SU-DHL-6 (cell line): ENCODE data around the gene ZMIZ1.

ENCODE experiments used
- H2AFZ ChIP-seq: fragments of 200-600 bp; sonication (generic); 2 replicates; pipeline ENCODE4 v1.6.1; 2014; ENCODE audit warnings: low read depth, mild to moderate bottlenecking, moderate library complexity, mixed read lengths, antibody characterized with exemption, low read length; ENCODE audit not compliant: severe bottlenecking
- H3F3A ChIP-seq: fragments of 200-600 bp; shearing (Covaris generic); 2 replicates; pipeline ENCODE4 v1.6.0; 2016; ENCODE audit warnings: antibody characterized with exemption, mild to moderate bottlenecking; ENCODE audit not compliant: insufficient read depth
- H3K27ac ChIP-seq: fragments of 200-600 bp; sonication (generic); 2 replicates; pipeline ENCODE4 v1.5.1; 2016; ENCODE audit warnings: low read depth, mild to moderate bottlenecking, low read length, moderate library complexity, mixed read lengths
- H3K27me3 ChIP-seq: fragments of 200-600 bp; sonication (generic), shearing (Covaris generic); 2 replicates; pipeline ENCODE4 v1.6.0; 2014; ENCODE audit warnings: mild to moderate bottlenecking, low read length
- H3K36me3 ChIP-seq: fragments of 200-600 bp; sonication (generic); 2 replicates; pipeline ENCODE4 v1.6.1; 2014; ENCODE audit warnings: mild to moderate bottlenecking, low read length, mixed read lengths
- H3K4me2 ChIP-seq: fragments of 300-600, 200-600 bp; shearing (Covaris generic), sonication (generic); 2 replicates; pipeline ENCODE4 v1.6.0; 2014; ENCODE audit warnings: low read length, low read depth, mild to moderate bottlenecking; ENCODE audit not compliant: poor library complexity, severe bottlenecking
- H3K4me3 ChIP-seq: fragments of 200-600 bp; sonication (generic); 2 replicates; pipeline ENCODE4 v1.5.1; 2014; ENCODE audit warnings: antibody characterized with exemption, low read length, mild to moderate bottlenecking, mixed read lengths; ENCODE audit not compliant: insufficient read depth, poor library complexity, severe bottlenecking
- H3K79me2 ChIP-seq: fragments of 200-600 bp; sonication (generic); 2 replicates; pipeline ENCODE4 v1.6.1; 2014; ENCODE audit warnings: mild to moderate bottlenecking, low read length, moderate library complexity; ENCODE audit not compliant: insufficient read depth
- H3K9ac ChIP-seq: fragments of 200-600 bp; sonication (generic); 2 replicates; pipeline ENCODE4 v1.7.0; 2014; ENCODE audit warnings: mild to moderate bottlenecking, low read length
- H3K9me2 ChIP-seq: fragments of 200-600 bp; sonication (generic); replicated peaks from 2 replicates; pipeline ENCODE4 v1.6.1; 2014; ENCODE audit warnings: low read length; ENCODE audit not compliant: insufficient read depth
- H3K9me3 ChIP-seq: fragments of 200-600 bp; sonication (generic); 2 replicates; pipeline ENCODE4 v1.6.1; 2014; ENCODE audit warnings: low read length, mixed read lengths; ENCODE audit not compliant: insufficient read depth
- H4K20me1 ChIP-seq: fragments of 200-600 bp; sonication (generic); 2 replicates; pipeline ENCODE4 v1.6.1; 2014; ENCODE audit warnings: low read depth, mild to moderate bottlenecking, antibody characterized with exemption, low read length, moderate library complexity, mixed read lengths
- EZH2phosphoT487 ChIP-seq: fragments of 200-600 bp; sonication (generic), shearing (Covaris generic); conservative IDR thresholded peaks from 2 replicates; pipeline ENCODE4 v1.6.1; 2018; ENCODE audit warnings: mild to moderate bottlenecking, antibody characterized with exemption, low read length, moderate library complexity, mixed read lengths
- TF ChIP-seq, protein P1 (sequence below): fragments of 200-600 bp; sonication (generic); IDR thresholded peaks from one replicate; pipeline ENCODE4 v1.5.1; 2017; ENCODE audit warnings: antibody characterized with exemption, mild to moderate bottlenecking, low read length, moderate library complexity; ENCODE audit not compliant: insufficient read depth, poor library complexity, severe bottlenecking

Gene ZMIZ1

DNA sequence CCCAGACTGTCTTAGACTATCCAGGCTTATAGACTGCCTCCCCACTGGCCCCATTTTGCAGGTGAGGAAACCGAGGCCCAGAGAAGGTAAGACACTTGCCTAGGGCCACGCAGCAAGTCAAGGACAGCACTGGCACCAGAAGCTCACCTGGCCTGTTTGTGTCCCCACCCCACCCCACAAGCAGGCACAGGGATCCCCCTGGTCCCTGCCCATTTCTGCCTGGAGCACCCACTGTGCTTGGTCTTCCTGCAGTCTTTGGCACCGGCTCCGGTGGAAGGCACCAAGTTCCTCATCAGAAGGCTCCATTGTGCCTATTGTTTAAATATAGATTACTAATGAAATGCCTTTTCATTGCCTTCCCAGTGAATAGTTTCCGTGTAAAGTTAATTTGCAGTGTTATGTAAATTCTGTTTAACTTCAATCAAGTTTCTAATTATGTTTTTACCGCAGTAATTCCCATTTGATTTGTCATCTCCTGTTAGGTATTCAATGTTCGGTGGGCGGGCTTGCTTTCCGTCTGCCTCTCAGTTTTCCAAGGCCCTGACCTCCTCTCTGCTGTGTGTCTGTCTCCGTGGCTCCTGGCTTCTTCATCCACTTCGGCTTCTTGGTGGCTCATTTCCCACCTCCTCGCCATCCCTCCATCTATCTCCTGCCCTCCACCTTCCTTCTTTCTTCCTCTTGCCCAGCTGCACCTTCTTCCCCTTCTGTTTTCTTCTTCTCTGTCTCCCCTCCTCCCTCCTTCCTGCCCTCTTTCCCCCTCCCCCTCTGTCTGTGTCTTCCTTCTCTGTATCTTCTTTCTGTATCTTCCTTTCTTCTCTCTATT lies 75.8 kb downstream of the ZMIZ1 start:
- no peak for TF ChIP-seq EZH2phosphoT487
- TF ChIP-seq, protein P1, sequence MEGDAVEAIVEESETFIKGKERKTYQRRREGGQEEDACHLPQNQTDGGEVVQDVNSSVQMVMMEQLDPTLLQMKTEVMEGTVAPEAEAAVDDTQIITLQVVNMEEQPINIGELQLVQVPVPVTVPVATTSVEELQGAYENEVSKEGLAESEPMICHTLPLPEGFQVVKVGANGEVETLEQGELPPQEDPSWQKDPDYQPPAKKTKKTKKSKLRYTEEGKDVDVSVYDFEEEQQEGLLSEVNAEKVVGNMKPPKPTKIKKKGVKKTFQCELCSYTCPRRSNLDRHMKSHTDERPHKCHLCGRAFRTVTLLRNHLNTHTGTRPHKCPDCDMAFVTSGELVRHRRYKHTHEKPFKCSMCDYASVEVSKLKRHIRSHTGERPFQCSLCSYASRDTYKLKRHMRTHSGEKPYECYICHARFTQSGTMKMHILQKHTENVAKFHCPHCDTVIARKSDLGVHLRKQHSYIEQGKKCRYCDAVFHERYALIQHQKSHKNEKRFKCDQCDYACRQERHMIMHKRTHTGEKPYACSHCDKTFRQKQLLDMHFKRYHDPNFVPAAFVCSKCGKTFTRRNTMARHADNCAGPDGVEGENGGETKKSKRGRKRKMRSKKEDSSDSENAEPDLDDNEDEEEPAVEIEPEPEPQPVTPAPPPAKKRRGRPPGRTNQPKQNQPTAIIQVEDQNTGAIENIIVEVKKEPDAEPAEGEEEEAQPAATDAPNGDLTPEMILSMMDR, result no peak
- no peaks in the 10 kb centered on the region for H3K9me3 ChIP-seq
- no peak overlapping the region for H3K4me2 ChIP-seq
- H3K27ac ChIP-seq, result no peak overlapping the region
- no peaks in the 10 kb centered on the region for H4K20me1 ChIP-seq
- no peaks in the 10 kb centered on the region for H3K36me3 ChIP-seq
- H3K27me3 ChIP-seq, result no peaks in the 10 kb centered on the region
- no peak overlapping the region for H2AFZ ChIP-seq
- no peaks in the 10 kb centered on the region for H3K9me2 ChIP-seq
- H3K79me2 ChIP-seq, result no peaks in the 10 kb centered on the region
- no peak overlapping the region for H3K9ac ChIP-seq
- H3K4me3 ChIP-seq, result no peak overlapping the region
- no peaks in the 10 kb centered on the region for H3F3A ChIP-seq

DNA sequence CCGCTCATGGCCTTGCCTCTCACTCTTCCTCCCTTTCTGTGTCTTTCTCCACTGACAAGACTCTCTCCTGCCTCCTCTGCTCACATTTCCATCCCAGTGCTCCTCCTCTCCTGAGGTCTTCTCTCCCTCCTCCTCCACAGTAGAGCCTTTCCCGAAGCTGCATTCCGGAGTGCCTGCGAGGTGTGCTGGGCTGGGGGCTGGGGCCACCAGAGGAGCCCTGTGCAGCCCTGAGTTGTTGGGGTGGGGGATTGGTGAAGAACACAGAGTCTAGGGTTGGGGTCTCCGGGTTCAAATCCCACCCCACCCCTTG lies 76.4 kb downstream of the ZMIZ1 start:
- Histone ChIP-seq H3K4me3 (no peak overlapping the region), H3K4me2 (no peak overlapping the region), H3F3A (no peaks in the 10 kb centered on the region), H3K27ac (no peak overlapping the region), H3K9me3 (no peaks in the 10 kb centered on the region), H2AFZ (no peak overlapping the region), H3K79me2 (no peaks in the 10 kb centered on the region), H3K9me2 (no peaks in the 10 kb centered on the region), H3K27me3 (no peaks in the 10 kb centered on the region), H4K20me1 (no peaks in the 10 kb centered on the region), H3K36me3 (no peaks in the 10 kb centered on the region), H3K9ac (no peak overlapping the region)
- no peak for TF ChIP-seq EZH2phosphoT487
- TF ChIP-seq, protein P1, result no peak

DNA sequence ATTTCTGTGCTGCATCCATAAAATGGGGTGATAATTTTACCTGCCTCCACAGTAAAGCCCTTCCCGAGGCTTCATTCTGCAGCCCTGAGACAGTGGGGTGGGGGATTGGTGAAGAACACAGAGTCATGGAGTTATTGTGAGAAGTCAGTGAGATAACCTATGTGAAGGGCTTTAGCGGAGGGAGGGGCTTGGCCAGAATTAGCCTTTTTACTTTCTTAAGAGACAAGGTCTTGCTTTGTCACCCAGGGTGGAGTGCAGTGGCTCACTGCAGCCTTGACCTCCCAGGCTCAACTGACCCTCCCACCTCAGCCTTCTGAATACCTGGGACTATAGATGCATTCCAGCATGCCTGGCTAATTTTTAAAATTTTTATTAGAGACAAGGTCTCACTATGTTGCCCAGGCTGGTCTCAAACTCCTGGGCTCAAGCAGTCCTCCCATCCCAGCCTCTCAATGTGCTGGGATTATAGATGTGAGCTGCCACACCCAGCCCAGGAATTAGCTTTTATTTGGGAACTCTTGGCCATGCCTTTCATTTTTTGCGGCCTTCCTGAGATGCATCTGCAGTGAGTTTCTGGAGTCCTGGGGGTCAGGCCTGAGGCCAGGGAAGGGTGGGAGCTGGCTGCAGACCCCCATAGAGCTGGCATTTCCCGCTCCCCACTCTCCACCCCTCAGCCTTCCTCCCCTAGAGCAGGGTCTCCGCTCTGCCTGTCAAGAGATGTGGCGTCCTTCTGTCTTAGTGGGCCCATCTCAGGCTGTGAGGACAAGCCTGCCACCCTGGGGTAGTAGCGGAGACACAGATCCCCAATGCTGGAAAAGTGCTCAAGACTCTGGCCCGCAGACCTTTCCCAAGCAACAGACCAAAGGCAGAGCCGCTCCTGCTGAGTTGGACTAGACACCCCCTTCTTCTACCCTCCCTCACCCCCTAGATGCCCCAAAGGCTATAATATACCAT lies 77.0 kb downstream of the ZMIZ1 start:
- no peaks in the 10 kb centered on the region for H3K36me3 ChIP-seq
- no peaks in the 10 kb centered on the region for H3K9me3 ChIP-seq
- no peaks in the 10 kb centered on the region for H3K9me2 ChIP-seq
- no peak overlapping the region for H3K27ac ChIP-seq
- TF ChIP-seq EZH2phosphoT487, result no peak
- TF ChIP-seq, protein P1, result no peak
- no peak overlapping the region for H3K4me3 ChIP-seq
- H2AFZ ChIP-seq, result no peak overlapping the region
- no peaks in the 10 kb centered on the region for H4K20me1 ChIP-seq
- H3K79me2 ChIP-seq, result no peaks in the 10 kb centered on the region
- no peak overlapping the region for H3K9ac ChIP-seq
- no peaks in the 10 kb centered on the region for H3K27me3 ChIP-seq
- H3F3A ChIP-seq, result no peaks in the 10 kb centered on the region
- no peak overlapping the region for H3K4me2 ChIP-seq
